GM20431 (cell line): Measurements from ENCODE around the gene RALGPS1.
"Not testable (repeated sequence)": the region's sequence is repeated elsewhere in the genome, so short reads cannot be mapped to it uniquely, and the experiment has no call there.

Experiments used
- in situ Hi-C: fragments of 300-500 bp; cut with MseI, MboI; formaldehyde crosslinking; loops from one replicate; pipeline ENCODE4 v1.15.0; 2020; ENCODE audit warnings: low sequenced_read_pairs; ENCODE audit not compliant: unreplicated experiment

Gene RALGPS1

DNA sequence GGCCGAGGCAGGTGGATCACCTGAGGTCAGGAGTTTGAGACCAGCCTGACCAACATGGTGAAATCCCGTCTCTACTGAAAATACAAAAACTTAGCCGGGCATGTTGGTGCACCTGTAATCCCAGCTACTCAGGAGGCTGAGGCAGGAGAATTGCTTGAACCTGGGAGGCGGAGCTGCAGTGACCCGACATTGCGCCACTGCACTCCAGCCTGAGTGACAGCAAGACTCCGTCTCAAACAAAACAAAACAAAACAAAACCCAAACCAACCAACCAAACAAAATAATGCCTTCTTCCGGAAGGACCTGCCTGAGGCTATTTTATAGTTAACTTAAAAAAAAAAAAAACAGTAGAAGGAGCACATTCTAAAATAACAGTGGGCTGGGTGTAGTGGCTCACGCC is 103.4 kb downstream of the RALGPS1 start:
- in situ Hi-C loops = not testable (repeated sequence)

GRCh38 chr9:127018935-127019334 is 104.4 kb downstream of the RALGPS1 start:
- in situ Hi-C loops = no loop called here

DNA sequence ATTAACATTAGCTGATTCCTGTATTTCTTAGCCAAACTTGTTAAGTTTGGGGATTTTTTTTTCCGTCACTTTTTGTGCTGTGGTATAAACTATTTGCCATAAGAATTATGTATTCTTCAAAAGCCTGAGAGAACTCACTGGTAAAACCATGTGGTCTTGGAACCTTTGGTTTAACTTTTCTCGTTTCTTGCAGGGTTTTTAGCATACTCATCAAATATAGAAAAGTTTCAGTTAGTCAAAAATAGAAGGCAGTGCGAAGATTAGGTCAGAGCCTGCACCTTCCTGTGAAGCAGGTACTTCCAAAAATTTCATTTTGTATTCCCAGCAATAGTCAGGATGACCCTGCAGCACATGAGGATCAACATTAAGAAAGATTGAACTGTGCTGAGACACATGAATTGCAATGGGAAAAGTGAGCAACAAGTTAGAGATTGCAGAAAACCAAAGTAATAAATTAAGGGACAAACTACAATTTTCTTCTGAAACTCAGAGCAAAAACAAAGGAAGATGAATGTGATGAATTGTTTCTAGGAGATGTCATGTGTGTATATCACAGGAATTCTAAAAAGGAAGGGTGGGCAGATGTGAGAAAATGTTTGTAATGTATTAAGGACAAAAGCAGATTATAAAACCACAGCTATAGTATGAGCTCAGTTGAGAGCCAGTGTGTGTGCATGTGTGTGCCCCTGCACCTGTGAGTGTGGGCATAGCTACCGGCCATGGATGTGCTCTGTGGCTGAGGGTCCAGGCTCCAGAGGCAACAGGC is 105.6 kb downstream of the RALGPS1 start:
- in situ Hi-C loops = no loop called here

DNA sequence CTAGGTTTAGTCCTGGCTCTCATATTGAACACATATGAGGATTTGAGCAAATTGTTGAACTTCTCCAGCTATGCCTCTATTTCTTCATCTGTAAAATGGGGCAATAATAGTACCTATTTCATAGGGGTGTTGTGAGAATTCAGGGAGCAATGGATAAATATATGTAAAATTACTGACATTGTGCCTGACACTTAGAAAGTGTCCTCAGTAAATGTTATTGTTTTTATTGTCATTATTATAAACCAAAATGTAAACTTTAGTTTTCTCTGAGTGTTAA is 106.2 kb downstream of the RALGPS1 start:
- in situ Hi-C loops = no loop called here

- in situ Hi-C loops = no loop called here
These were observed 107.2 kb downstream of the RALGPS1 start for GRCh38 chr9:127021664-127022363.

GRCh38 chr9:127022913-127023660 is 108.5 kb downstream of the RALGPS1 start:
- in situ Hi-C loops = no loop called here

- in situ Hi-C loops = no loop called here
These were observed 110.5 kb downstream of the RALGPS1 start for GRCh38 chr9:127025042-127025441.

- in situ Hi-C loops = no loop called here
These were observed 113.1 kb downstream of the RALGPS1 start for GRCh38 chr9:127027694-127028093.

DNA sequence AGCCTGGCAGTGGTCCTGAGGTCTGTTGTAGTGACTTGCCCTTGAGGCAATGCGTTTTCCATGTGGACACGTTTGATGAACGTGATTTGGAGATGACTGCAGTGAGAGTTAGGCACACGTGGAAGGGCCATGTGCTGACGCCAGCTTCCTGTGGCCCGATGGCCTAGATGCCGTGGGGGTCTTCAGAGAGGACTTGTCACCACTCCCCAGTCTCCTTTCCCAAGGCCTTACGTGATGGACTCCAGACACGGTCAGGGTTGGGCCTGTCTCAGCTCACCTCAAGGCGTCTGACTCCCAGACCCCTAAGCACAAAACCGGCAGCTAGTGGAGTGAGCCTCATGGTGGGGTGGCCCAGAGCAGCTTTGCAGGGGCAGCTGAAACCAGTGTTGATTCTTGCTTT is 115.0 kb downstream of the RALGPS1 start:
- in situ Hi-C loops = no loop called here

DNA sequence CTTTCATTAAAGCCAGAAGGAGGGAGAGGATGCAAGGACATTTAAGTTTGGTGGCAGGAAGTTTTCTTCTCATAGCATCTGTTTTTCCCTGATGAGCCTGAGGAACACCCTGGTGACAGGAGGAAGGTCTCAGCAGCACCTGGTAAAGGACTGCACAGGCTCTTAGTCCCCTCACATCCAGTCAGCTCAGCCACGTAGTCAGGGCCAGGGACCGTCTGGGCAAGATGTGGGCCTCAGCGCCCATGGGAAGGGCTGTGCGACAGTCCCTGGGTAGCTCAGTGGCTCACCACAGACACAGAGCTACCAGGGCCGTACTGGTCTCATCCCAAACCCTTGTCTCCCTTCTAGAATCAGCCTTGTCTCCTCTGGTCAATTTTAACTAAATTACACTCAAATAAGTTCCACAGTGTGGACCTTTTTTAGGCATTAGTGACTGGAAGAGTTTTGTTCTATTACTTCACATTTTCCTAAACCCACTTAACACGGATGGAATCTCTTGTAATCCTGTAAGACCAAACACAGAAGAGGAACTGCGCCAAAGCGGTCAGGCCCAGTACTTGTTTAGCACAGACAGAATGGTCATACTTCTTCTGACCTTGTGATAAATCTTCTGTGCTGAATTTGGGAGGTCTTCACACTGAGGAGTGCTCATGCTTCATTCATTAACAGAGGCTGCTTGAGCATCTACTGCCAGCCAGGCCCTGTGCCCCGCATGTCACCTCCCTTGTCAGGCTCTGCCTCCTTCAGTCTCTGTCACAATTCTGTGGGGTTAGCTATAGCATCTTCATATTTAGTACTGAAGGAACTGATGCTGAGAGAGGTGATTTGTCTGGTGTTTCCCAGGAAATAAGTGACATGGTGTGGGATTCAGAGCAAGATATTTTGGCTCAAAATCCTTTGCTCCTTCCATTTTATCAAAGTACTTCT is 116.5 kb downstream of the RALGPS1 start:
- in situ Hi-C loops = no loop called here

GRCh38 chr9:127032256-127032655 is 117.7 kb downstream of the RALGPS1 start:
- in situ Hi-C loops = no loop called here

GRCh38 chr9:127033061-127033460 is 118.5 kb downstream of the RALGPS1 start:
- in situ Hi-C loops = no loop called here

- in situ Hi-C loops = no loop called here
These were observed 119.2 kb downstream of the RALGPS1 start for GRCh38 chr9:127033789-127034188.

DNA sequence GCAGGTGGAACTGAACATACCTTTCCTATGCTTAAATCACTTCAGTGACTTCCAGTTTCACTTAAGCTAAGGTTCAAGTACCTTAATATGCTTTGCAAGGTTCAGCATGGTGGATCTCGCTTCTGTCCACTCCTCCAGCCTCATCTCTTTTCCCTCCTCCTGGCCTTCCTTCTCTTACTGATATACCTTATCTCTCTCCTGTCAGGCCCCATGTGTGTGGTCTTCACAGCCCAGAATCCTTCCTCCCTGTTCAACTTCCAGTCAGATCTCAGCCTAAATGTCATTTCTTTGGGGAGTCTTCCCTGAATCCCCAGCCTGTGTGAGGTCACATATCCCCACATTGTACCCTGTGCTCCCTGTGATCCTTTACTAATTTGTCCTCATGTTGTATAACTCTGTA is 120.1 kb downstream of the RALGPS1 start:
- in situ Hi-C loops = no loop called here

DNA sequence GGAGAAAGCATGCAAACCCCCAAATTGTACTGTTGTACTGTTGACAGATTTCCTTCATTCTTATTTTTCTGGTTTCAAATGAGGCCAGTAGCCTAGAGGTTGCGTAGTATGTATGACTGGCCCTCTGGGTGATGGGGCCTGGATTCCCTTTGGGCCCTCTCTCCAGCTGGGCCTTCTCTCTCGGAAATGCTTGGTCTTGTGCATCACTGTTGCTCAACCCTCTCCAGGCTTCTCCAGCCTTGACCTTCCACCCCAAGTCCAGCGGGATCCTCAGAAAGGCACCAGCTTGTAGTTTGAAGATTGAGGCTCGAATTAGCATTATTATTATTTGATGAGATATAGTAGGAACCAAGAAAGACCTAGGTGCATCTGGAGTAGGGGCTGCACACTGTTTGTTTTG is 120.8 kb downstream of the RALGPS1 start:
- in situ Hi-C loops = no loop called here

GRCh38 chr9:127035948-127036347 is 121.4 kb downstream of the RALGPS1 start:
- in situ Hi-C loops = no loop called here

- in situ Hi-C loops = no loop called here
These were observed 121.9 kb downstream of the RALGPS1 start for GRCh38 chr9:127036437-127036836.

DNA sequence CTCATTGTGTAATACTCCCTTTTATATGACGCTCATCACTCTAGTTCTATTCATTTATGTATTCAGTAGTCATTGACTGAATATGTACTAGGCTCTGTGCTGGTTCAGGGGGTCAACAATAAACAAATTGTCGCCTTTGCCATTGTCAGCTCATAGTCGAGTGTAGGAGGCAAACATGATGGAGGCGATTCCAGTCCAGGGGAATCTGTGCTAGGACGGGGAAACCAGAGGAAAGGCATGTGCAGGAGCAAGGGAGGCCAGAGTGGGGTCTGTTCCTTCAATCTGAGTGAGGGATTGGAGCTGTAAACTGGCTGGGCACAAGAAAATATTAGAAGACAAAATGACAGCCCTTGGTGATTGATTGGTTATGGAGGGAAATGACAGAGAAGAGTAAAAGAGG is 123.9 kb downstream of the RALGPS1 start:
- in situ Hi-C loops = no loop called here

DNA sequence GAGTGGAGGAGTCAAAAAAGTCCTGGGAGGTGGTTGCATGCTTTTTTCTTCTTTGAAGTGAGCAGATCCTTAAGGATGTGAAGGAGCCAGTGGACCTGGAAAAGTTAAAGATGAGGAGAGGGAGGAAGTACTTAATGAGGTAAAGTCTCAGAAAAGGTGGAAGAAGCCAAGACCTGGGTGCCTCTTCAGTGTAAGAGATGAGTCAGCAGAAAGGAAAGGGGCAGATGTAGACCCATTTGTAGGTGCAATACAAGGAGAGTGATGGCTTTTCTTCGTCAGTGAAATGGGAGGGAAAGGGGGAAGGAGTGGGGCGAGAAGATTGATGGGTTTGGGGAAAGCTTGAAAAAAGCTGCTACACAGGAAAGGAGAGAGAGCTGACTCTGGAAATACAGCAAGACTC is 124.9 kb downstream of the RALGPS1 start:
- in situ Hi-C loops = no loop called here

DNA sequence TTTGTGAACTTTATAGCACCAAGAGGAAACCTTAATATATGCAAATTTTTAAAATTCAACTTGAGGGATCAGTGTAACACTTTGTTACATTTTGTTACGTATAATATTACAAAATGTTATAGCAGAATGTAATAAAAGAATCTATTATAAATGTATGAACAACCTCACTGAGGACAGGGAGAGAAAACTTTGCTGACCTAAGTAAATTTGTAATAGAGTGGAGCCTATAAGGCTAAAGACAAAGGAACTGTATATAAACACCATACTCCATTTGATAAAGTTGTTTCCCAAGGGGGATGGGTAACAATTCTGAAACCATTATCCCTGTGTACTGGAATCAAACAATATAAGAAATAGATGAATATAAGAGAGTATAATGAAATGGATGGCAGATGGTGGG is 130.6 kb downstream of the RALGPS1 start:
- in situ Hi-C loops = no loop called here
